B cell (primary cell): ENCODE results near the gene RBPJ.

Experiments used
- CTCF ChIP-seq: fragments of 200-600 bp; IDR thresholded peaks from one replicate; pipeline ENCODE4 v1.8.0; 2022; ENCODE audit warnings: antibody characterized with exemption, mild to moderate bottlenecking
- EZH2 ChIP-seq: IDR thresholded peaks from 2 replicates; pipeline ENCODE4 v1.6.1; 2012; ENCODE audit warnings: borderline replicate concordance, low read depth, mild to moderate bottlenecking, moderate library complexity, low read length; ENCODE audit not compliant: insufficient read depth, poor library complexity, severe bottlenecking

DNA sequence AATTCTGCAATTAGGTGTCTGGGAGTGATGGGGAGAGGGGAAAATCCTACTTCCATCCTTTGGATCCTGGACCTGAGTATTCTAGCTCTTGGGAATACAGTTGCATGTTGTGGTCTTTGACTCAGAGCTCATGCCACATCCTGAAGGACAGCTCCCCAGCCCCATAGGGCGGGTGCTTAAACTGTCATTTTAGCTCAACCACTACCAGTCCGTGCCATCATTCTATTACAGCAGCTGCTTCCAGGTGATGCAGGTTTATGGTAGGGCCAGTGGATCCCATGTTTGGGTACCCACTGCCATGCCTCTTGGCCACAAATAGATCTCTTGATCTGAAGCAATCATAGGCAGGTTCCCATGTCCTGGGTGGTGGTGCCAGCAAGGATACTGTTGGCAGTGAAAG is 134.8 kb downstream of the RBPJ start:
- no peak for TF ChIP-seq CTCF
- no peak for TF ChIP-seq EZH2
